ENCODE results near the gene FBN1.

Gene FBN1

GRCh38 chr15:48481802-48482201 lies 163.7 kb downstream of the FBN1 start:
- Histone ChIP-seq H3K27ac (no peak overlapping the region), H3K4me3 (no peak overlapping the region), H3K9ac (no peak overlapping the region), H3K9me3 (no peaks in the 10 kb centered on the region), H3K27me3 (no peaks in the 10 kb centered on the region), H3K36me3 (no peaks in the 10 kb centered on the region), H4K20me1 (no peaks in the 10 kb centered on the region), H3K4me2 (no peak overlapping the region), H3K4me1 (no peaks in the 10 kb centered on the region)
- no peak for TF ChIP-seq Cebpa-rat (IDR thresholded peaks at IDR 0.05)

- H3K36me3 ChIP-seq = no peaks in the 10 kb centered on the region
- no peaks in the 10 kb centered on the region for H3K9me3 ChIP-seq
- H3K4me2 ChIP-seq = no peak overlapping the region
- H3K9ac ChIP-seq = no peak overlapping the region
- no peaks in the 10 kb centered on the region for H4K20me1 ChIP-seq
- H3K27ac ChIP-seq = no peak overlapping the region
- H3K4me3 ChIP-seq = no peak overlapping the region
- no peaks in the 10 kb centered on the region for H3K4me1 ChIP-seq
- H3K27me3 ChIP-seq = no peaks in the 10 kb centered on the region
- no peak for TF ChIP-seq Cebpa-rat (IDR thresholded peaks at IDR 0.05)
Measured at GRCh38 chr15:48479751-48480150, 165.8 kb downstream of the FBN1 start.

GRCh38 chr15:48478581-48478980 lies 166.9 kb downstream of the FBN1 start:
- no peaks in the 10 kb centered on the region for H3K36me3 ChIP-seq

GRCh38 chr15:48477795-48478360 lies 167.6 kb downstream of the FBN1 start:
- Histone ChIP-seq H3K9ac (no peak overlapping the region), H3K27ac (no peak overlapping the region), H3K36me3 (no peaks in the 10 kb centered on the region), H3K27me3 (no peaks in the 10 kb centered on the region), H3K9me3 (no peaks in the 10 kb centered on the region), H3K4me2 (no peak overlapping the region), H3K4me3 (no peak overlapping the region), H3K4me1 (no peaks in the 10 kb centered on the region), H4K20me1 (no peaks in the 10 kb centered on the region)
- no peak for TF ChIP-seq Cebpa-rat (IDR thresholded peaks at IDR 0.05)

More at GRCh38 chr15:48478581-48478980, 166.9 kb downstream of the FBN1 start:
- Histone ChIP-seq H3K4me2 (no peak overlapping the region), H3K4me3 (no peak overlapping the region), H3K27ac (no peak overlapping the region), H3K27me3 (no peaks in the 10 kb centered on the region), H3K9me3 (no peaks in the 10 kb centered on the region), H3K9ac (no peak overlapping the region), H4K20me1 (no peaks in the 10 kb centered on the region), H3K4me1 (no peaks in the 10 kb centered on the region)
- no peak for TF ChIP-seq Cebpa-rat (IDR thresholded peaks at IDR 0.05)

GRCh38 chr15:48475600-48476395 lies 169.7 kb downstream of the FBN1 start:
- Histone ChIP-seq H3K36me3 (no peaks in the 10 kb centered on the region), H3K9me3 (no peaks in the 10 kb centered on the region), H3K4me1 (no peaks in the 10 kb centered on the region), H4K20me1 (no peaks in the 10 kb centered on the region), H3K27me3 (no peaks in the 10 kb centered on the region), H3K4me2 (no peak overlapping the region), H3K27ac (no peak overlapping the region), H3K9ac (no peak overlapping the region), H3K4me3 (no peak overlapping the region)
- TF ChIP-seq Cebpa-rat (IDR thresholded peaks at IDR 0.05) = no peak

- Histone ChIP-seq H3K4me2 (no peak overlapping the region), H3K4me3 (no peak overlapping the region)
Measured at GRCh38 chr15:48473667-48474066, 171.8 kb downstream of the FBN1 start.

DNA sequence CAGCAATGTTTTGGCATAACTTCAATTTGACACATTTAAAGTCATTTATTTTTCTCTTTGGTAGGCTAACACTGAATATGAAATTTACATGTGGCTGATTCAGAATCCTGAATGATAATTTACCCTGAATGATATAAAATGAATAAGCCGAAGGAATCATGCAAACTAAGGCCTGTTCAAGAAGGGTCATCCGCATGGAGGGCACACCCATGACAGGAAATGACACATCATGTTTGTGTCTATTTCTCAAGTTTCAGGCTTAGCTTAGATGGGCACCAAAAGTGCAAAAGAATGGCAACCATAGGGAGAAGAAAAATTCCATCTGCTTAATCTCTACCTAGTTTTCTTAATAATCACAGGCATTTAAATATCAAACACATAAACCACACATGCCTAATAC lies 172.8 kb downstream of the FBN1 start:
- TF ChIP-seq Cebpa-rat (IDR thresholded peaks at IDR 0.05) = no peak
- Histone ChIP-seq H3K27ac (no peak overlapping the region), H3K9me3 (no peaks in the 10 kb centered on the region), H3K4me1 (no peaks in the 10 kb centered on the region), H3K36me3 (no peaks in the 10 kb centered on the region), H3K4me3 (no peak overlapping the region), H3K9ac (no peak overlapping the region), H3K27me3 (no peaks in the 10 kb centered on the region), H4K20me1 (no peaks in the 10 kb centered on the region), H3K4me2 (no peak overlapping the region)

More at GRCh38 chr15:48473667-48474066, 171.8 kb downstream of the FBN1 start:
- TF ChIP-seq Cebpa-rat (IDR thresholded peaks at IDR 0.05) = no peak
- Histone ChIP-seq H4K20me1 (no peaks in the 10 kb centered on the region), H3K27me3 (no peaks in the 10 kb centered on the region), H3K9ac (no peak overlapping the region), H3K36me3 (no peaks in the 10 kb centered on the region), H3K9me3 (no peaks in the 10 kb centered on the region), H3K27ac (no peak overlapping the region), H3K4me1 (no peaks in the 10 kb centered on the region)

- H3K9me3 ChIP-seq = no peaks in the 10 kb centered on the region
- no peaks in the 10 kb centered on the region for H3K27me3 ChIP-seq
- no peak overlapping the region for H3K4me3 ChIP-seq
- no peak for TF ChIP-seq Cebpa-rat (IDR thresholded peaks at IDR 0.05)
- H4K20me1 ChIP-seq = no peaks in the 10 kb centered on the region
- H3K4me1 ChIP-seq = no peaks in the 10 kb centered on the region
- no peak overlapping the region for H3K9ac ChIP-seq
- no peak overlapping the region for H3K27ac ChIP-seq
- no peak overlapping the region for H3K4me2 ChIP-seq
- H3K36me3 ChIP-seq = no peaks in the 10 kb centered on the region
Measured at GRCh38 chr15:48471073-48471472, 174.4 kb downstream of the FBN1 start.

GRCh38 chr15:48470096-48470495 lies 175.4 kb downstream of the FBN1 start:
- Histone ChIP-seq H3K27ac (no peak overlapping the region), H3K36me3 (no peaks in the 10 kb centered on the region), H3K27me3 (no peaks in the 10 kb centered on the region), H3K9me3 (no peaks in the 10 kb centered on the region), H3K4me1 (no peaks in the 10 kb centered on the region), H3K4me3 (no peak overlapping the region), H3K9ac (no peak overlapping the region), H4K20me1 (no peaks in the 10 kb centered on the region), H3K4me2 (no peak overlapping the region)
- no peak for TF ChIP-seq Cebpa-rat (IDR thresholded peaks at IDR 0.05)

- no peak overlapping the region for H3K4me2 ChIP-seq
- no peaks in the 10 kb centered on the region for H3K4me1 ChIP-seq
- no peaks in the 10 kb centered on the region for H3K27me3 ChIP-seq
- H3K36me3 ChIP-seq = no peaks in the 10 kb centered on the region
- H3K27ac ChIP-seq = no peak overlapping the region
- H3K9ac ChIP-seq = no peak overlapping the region
- no peaks in the 10 kb centered on the region for H4K20me1 ChIP-seq
- H3K9me3 ChIP-seq = no peaks in the 10 kb centered on the region
- no peak for TF ChIP-seq Cebpa-rat (IDR thresholded peaks at IDR 0.05)
- no peak overlapping the region for H3K4me3 ChIP-seq
Measured at GRCh38 chr15:48469681-48470080, 175.8 kb downstream of the FBN1 start.

Measured in BLaER1 (cell line).